Body of pancreas (tissue), 4 donors: ENCODE data around the gene CMTM4. TPM values are rescaled to one million over a fixed set of nuclear protein-coding genes. Genes with fewer than 3 reads are reported as not detected.

Source experiments
- ATAC-seq: fragments of 150-250 bp; one replicate; pipeline ENCODE4 v1.9.1; 2016
- DNase-seq, 4 donors: peaks; one replicate each; pipeline ENCODE4 v3.0.0-alpha.2; 2019
- H3K27ac ChIP-seq, 4 donors: fragments of 200-600 bp; sonication (generic); 1 replicate in 3 of 4; 2 replicates in 1 of 4; pipeline versions ENCODE4 v1.5.1 to v1.6.1; 2016 to 2019; ENCODE audit warnings: mild to moderate bottlenecking in 1 of 4, mixed read lengths in 1 of 4, moderate library complexity in 1 of 4
- H3K27me3 ChIP-seq, 2 donors: fragments of 200-600 bp; sonication (generic); one replicate each; pipeline ENCODE4 v1.6.0; 2016; ENCODE audit warnings: mild to moderate bottlenecking in 1 of 2
- H3K36me3 ChIP-seq, 2 donors: fragments of 200-600 bp; sonication (generic); replicated peaks in 1 of 2; 2 replicates each; pipeline ENCODE4 v1.5.1; 2016; ENCODE audit warnings: low read depth in 2 of 2; ENCODE audit not compliant: insufficient read depth in 1 of 2
- H3K4me1 ChIP-seq: fragments of 200-600 bp; sonication (generic); one replicate; pipeline ENCODE4 v1.6.0; 2016
- H3K4me3 ChIP-seq, 2 donors: fragments of 200-600 bp; sonication (generic); 1 replicate in 1 of 2; 2 replicates in 1 of 2; pipeline ENCODE4 v1.5.1; 2016 to 2019
- H3K9me3 ChIP-seq, 3 donors: fragments of 200-600 bp; sonication (generic); 1 replicate in 2 of 3; 2 replicates in 1 of 3; pipeline ENCODE4 v1.5.1; 2016
- POLR2A ChIP-seq, 3 donors: fragments of 450-650 bp; IDR thresholded peaks; one replicate each; pipeline ENCODE4 v1.6.1; 2016; ENCODE audit warnings: antibody characterized with exemption in 3 of 3, mild to moderate bottlenecking in 2 of 3
- WGBS, 2 donors: methylation state at CpG; one replicate each; pipeline ENCODE4 v1.1.5; 2017; 5-methylcytosine and 5-hydroxymethylcytosine counted together
- intact Hi-C: fragments of 100-400 bp; cut with DNase I; formaldehyde crosslinking; loops from one replicate; pipeline ENCODE4 v1.15.1; 2023
- total RNA-seq, 2 donors: library from RNA; depleted of rRNA; stranded (reverse); fragments of >200 nt; gene quantifications; one replicate each; pipeline ENCODE4 v1.1.0, GENCODE V29; 2016
- TF ChIP-seq, protein P1 (sequence below), 7 experiments: fragments of 450-650 bp in 4 of 7; fragments of 200-600 bp in 3 of 7; sonication (generic) in 3 of 7; IDR thresholded peaks; one replicate each; pipeline ENCODE4 v1.5.1; 2016 to 2019; ENCODE audit warnings: antibody characterized with exemption in 7 of 7

CMTM4 gene
- total RNA-seq, result 10 to 100 TPM; 35.9 to 36.6 TPM

DNA sequence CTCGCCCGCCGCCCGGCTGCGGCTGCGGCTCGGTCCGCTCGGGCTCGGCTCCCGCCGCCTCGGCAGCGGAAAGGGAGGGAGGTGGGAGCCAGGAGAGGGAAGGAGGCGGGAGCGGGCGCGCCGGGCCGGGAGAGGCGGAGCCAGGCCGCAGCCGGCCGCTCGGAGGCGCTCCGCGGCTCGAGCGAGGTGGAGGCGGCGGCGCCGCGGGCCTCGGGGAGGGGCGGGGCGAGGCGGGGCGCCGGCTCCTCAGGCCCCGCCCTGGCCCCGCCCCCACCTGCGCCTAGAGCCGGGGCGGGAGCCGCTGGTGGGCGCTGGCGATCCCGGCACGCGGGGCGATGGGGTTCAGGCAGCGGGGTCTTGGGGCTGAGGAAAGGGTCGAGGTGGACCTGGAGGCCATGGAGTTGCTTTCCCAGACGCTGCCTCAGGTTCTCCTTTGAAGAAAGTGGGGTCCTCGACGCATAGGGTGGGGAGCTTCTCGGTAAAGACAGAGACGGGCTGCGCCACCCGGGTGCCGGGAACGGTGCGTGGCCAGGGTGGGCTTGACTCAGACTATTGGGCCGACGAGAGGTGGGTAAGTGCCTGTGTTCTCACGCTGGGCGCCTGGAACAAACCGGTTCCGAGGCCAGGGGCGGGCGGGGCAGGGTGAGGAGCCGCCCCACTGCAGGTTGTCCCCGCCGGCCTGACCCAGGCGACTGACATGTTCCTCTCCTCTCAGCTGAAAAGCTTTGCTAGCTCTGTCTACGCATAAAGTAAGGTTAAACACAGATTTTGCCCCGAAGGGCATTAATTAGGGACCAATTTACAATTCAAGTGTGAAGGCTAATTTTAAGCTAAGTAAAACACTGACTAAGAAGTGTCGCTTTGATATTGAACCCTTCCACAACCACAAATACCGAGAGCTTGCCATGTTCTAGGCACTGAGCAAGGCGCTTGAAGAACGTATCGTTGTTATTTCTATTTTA lies at the start of gene CMTM4:
Gene CMTM4, minus strand, starts transcription at position 75 of the 962 bp plus-strand sequence. CDS start 218 bp downstream, outside the sequence.
- peak; percentile 88 to 91 (median 90) for DNase-seq
- H3K27me3 ChIP-seq, result no peaks in the 10 kb centered on the region
- TF ChIP-seq POLR2A (IDR thresholded peaks at IDR 0.05), result peak in 2 of 3 donors; percentile 31 to 54
- TF ChIP-seq, protein P1, sequence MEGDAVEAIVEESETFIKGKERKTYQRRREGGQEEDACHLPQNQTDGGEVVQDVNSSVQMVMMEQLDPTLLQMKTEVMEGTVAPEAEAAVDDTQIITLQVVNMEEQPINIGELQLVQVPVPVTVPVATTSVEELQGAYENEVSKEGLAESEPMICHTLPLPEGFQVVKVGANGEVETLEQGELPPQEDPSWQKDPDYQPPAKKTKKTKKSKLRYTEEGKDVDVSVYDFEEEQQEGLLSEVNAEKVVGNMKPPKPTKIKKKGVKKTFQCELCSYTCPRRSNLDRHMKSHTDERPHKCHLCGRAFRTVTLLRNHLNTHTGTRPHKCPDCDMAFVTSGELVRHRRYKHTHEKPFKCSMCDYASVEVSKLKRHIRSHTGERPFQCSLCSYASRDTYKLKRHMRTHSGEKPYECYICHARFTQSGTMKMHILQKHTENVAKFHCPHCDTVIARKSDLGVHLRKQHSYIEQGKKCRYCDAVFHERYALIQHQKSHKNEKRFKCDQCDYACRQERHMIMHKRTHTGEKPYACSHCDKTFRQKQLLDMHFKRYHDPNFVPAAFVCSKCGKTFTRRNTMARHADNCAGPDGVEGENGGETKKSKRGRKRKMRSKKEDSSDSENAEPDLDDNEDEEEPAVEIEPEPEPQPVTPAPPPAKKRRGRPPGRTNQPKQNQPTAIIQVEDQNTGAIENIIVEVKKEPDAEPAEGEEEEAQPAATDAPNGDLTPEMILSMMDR (IDR thresholded peaks at IDR 0.05), result peak in 5 of 7 experiments; percentile 12 to 64 (median 18)
- H3K27ac ChIP-seq, result peak within 1 kb of the TSS; percentile 79 to 94 (median 92)
- intact Hi-C loops, result no loop called here
- 3 to 18% methylated on average over 10 to 62 of the region's 84 CpGs for WGBS, 2 donors
- peaks cover 31% of the 10 kb centered on the region for H3K4me1 ChIP-seq
- peak within 1 kb of the TSS; percentile 42 to 56 for H3K4me3 ChIP-seq
- peak; percentile 94 for ATAC-seq
- H3K36me3 ChIP-seq, result no peaks in the 10 kb centered on the region
- no peaks in the 10 kb centered on the region for H3K9me3 ChIP-seq

DNA sequence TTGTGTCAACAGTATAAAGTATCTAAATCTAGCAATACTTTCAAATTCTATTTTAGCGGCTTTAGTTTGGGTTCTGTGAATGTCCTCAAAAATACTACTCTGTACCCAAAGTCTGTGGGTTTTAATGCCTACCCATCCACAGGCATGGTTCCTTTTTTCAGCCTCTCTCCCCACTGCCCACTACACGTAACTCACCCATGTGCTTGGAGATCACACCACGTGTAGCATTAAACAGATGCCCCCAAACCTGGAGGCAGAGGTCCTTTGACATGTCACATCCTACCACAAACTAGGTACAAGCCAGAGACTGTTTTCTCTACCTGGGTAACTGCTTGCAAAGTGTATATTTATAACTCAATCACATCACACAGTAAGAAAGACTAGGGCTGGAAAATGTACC lies 49.5 kb upstream of the CMTM4 start:
- ATAC-seq (no peak), DNase-seq (no peak)
- Histone ChIP-seq H3K27ac (no peak overlapping the region), H3K4me1 (peaks cover 41% of the 10 kb centered on the region), H3K27me3 (no peaks in the 10 kb centered on the region), H3K36me3 (peaks cover 0 to 13% of the 10 kb centered on the region in 2 donors), H3K4me3 (no peak overlapping the region), H3K9me3 (no peaks in the 10 kb centered on the region)
- no peak for TF ChIP-seq POLR2A (IDR thresholded peaks at IDR 0.05)
- TF ChIP-seq, protein P1 (IDR thresholded peaks at IDR 0.05), result no peak
- intact Hi-C loops, result no loop called here
- 55 to 75% methylated on average over 3 of the region's 3 CpGs for WGBS, 2 donors

DNA sequence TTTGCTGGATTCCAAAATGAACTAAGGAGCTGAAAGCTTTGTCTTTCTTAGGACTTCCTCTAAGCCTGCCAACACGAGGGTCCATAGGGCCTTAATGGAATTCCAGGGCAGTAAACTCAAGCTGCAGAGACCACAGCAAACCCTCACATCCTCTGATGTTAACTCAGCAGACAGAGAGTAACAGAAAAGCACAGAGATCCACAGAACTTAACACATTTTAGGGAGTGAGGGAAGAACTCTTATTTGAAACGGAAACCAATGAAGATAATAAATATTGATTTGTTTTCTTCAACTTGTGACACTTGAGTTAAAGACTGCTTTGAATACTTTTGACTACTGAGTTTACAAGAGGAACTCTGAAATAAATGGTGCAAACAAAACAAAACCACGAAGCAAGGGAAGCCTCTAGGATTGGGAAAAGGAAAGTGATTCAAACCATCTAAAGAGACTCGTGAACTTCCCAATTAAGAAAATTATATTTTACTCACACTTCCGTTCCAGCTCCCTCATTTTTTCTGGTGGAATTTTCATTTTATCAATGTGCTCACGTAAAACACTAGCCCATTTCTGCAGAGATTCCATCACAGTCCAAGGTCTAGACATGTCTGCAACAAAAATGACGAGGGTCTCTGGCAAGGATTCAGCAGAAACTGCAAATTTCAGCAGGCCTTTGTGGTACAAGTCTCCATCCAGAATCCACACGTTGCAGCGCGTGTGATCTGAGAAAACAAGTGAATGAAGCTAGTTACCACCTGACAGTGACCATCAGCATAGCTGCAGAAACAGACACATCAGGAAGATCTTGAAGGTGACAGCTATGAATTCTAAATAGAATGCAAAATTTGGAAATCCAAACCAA lies 45.6 kb upstream of the CMTM4 start:
- H3K27me3 ChIP-seq, result no peaks in the 10 kb centered on the region
- H3K27ac ChIP-seq, result peak overlapping the region; percentile 56 to 89 (median 73)
- no peak overlapping the region for H3K4me3 ChIP-seq
- H3K9me3 ChIP-seq, result no peaks in the 10 kb centered on the region
- peaks cover 0 to 18% of the 10 kb centered on the region in 2 donors for H3K36me3 ChIP-seq
- ATAC-seq, result no peak
- no peak for TF ChIP-seq POLR2A (IDR thresholded peaks at IDR 0.05)
- TF ChIP-seq, protein P1 (IDR thresholded peaks at IDR 0.05), result no peak
- intact Hi-C loops, result no loop called here
- H3K4me1 ChIP-seq, result peaks cover 34% of the 10 kb centered on the region
- 53 to 59% methylated on average over 10 of the region's 10 CpGs for whole genome bisulfite sequencing, 2 donors
- DNase-seq, result no peak

DNA sequence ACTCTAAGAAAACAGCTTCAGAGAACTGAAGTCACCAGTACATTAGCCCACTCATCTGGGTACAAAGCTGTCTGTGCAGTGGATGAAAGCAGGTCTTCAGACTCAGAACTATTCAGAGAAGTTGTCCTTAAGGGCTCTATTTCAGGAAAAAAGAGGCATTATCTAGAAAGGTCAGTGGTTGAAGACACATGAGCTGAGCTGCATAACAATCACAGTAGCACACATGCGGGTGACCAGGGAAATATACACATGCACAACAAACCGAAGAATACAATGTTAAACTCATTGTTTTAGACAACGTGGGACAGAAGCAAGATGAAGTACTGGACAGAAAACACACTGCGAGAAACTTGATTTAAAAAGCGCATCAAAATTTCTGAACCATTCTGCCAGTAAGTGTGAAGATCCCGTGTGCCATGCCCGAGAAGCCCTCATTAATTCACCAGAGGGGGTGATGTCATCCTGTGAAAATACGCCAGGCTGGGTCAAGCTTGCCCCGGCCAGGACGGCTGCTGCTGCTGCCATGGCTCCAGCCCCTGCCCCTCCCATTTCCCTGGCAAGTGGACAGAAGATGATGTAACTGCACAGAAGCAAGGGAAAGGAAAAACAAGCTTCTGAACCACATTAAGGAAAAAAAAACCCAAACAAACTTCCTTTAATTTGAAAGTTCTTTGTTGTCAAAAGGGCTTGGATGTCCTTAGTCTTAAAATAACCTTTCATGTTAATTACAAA lies 44.8 kb upstream of the CMTM4 start:
- intact Hi-C loops, result no loop called here
- DNase-seq (peak; percentile 95 to 97 (median 96)), ATAC-seq (peak; percentile 99)
- Histone ChIP-seq H3K27ac (peak overlapping the region; percentile 69 to 89 (median 82)), H3K4me1 (peaks cover 34% of the 10 kb centered on the region), H3K4me3 (no peak overlapping the region), H3K9me3 (no peaks in the 10 kb centered on the region), H3K36me3 (peaks cover 0 to 14% of the 10 kb centered on the region in 2 donors), H3K27me3 (no peaks in the 10 kb centered on the region)
- TF ChIP-seq POLR2A (IDR thresholded peaks at IDR 0.05), result peak in 1 of 3 donors; percentile 4
- TF ChIP-seq, protein P1 (IDR thresholded peaks at IDR 0.05), result no peak
- WGBS, 2 donors, result 17 to 26% methylated on average over 10 of the region's 10 CpGs
